ENCODE measurements around the gene BPIFA1.

The BPIFA1 gene

GRCh38 chr20:33239979-33240736 is 4.4 kb downstream of the BPIFA1 start:
- no peak for DNase-seq (ENCODE audit: low read depth in 3 of 3)

GRCh38 chr20:33240923-33241322 is 5.1 kb downstream of the BPIFA1 start:
- no peak for DNase-seq (ENCODE audit: low read depth in 3 of 3)

- DNase-seq (ENCODE audit: low read depth in 3 of 3) = no peak
Observed at GRCh38 chr20:33242319-33243100, 6.7 kb downstream of the BPIFA1 start.

- no peak for DNase-seq (ENCODE audit: low read depth in 3 of 3)
Observed at GRCh38 chr20:33246077-33246476, 10.3 kb downstream of the BPIFA1 start.

- DNase-seq (ENCODE audit: low read depth in 3 of 3) = no peak
Observed at GRCh38 chr20:33249456-33249855, 13.7 kb downstream of the BPIFA1 start.

- DNase-seq (ENCODE audit: low read depth in 3 of 3) = no peak
Observed at GRCh38 chr20:33250666-33251065, 14.9 kb downstream of the BPIFA1 start.

GRCh38 chr20:33251496-33251895 is 15.7 kb downstream of the BPIFA1 start:
- DNase-seq (ENCODE audit: low read depth in 3 of 3) = no peak

- DNase-seq (ENCODE audit: low read depth in 3 of 3) = no peak
Observed at GRCh38 chr20:33252460-33252859, 16.7 kb downstream of the BPIFA1 start.

GRCh38 chr20:33255005-33255404 is 19.2 kb downstream of the BPIFA1 start:
- DNase-seq (ENCODE audit: low read depth in 3 of 3) = no peak

- no peak for DNase-seq (ENCODE audit: low read depth in 3 of 3)
Observed at GRCh38 chr20:33257237-33257636, 21.4 kb downstream of the BPIFA1 start.

GRCh38 chr20:33259371-33259770 is 23.6 kb downstream of the BPIFA1 start:
- no peak for DNase-seq (ENCODE audit: low read depth in 3 of 3)

GRCh38 chr20:33261465-33261864 is 25.7 kb downstream of the BPIFA1 start:
- DNase-seq (ENCODE audit: low read depth in 3 of 3) = no peak

- DNase-seq (ENCODE audit: low read depth in 3 of 3) = no peak
Observed at GRCh38 chr20:33262658-33263065, 26.9 kb downstream of the BPIFA1 start.

GRCh38 chr20:33263784-33264183 is 28.0 kb downstream of the BPIFA1 start:
- no peak for DNase-seq (ENCODE audit: low read depth in 3 of 3)

GRCh38 chr20:33267701-33268100 is 31.9 kb downstream of the BPIFA1 start:
- DNase-seq (ENCODE audit: low read depth in 3 of 3) = no peak

GRCh38 chr20:33272155-33272873 is 36.5 kb downstream of the BPIFA1 start:
- DNase-seq (ENCODE audit: low read depth in 3 of 3) = no peak

GRCh38 chr20:33273117-33273851 is 37.5 kb downstream of the BPIFA1 start:
- no peak for DNase-seq (ENCODE audit: low read depth in 3 of 3)

GRCh38 chr20:33275215-33275614 is 39.4 kb downstream of the BPIFA1 start:
- no peak for DNase-seq (ENCODE audit: low read depth in 3 of 3)

- DNase-seq (ENCODE audit: low read depth in 3 of 3) = no peak
Observed at GRCh38 chr20:33275871-33276270, 40.1 kb downstream of the BPIFA1 start.

- DNase-seq (ENCODE audit: low read depth in 3 of 3) = no peak
Observed at GRCh38 chr20:33276303-33277113, 40.7 kb downstream of the BPIFA1 start.

All from stimulated activated CD4-positive, alpha-beta T cell treated with anti-CD3 and anti-CD28 coated beads, TNF-alpha, amount 100 ng/mL, for 4 hours (primary cell).